Activated CD4-positive, alpha-beta memory T cell treated with anti-CD3 and anti-CD28 coated beads, Interleukin-2, amount 10 ng/mL, durations not matched to agents 7 days and 5 days (primary cell): Measurements from ENCODE around the gene CROCC2. TPM values are rescaled to one million over a fixed set of nuclear protein-coding genes. Genes with fewer than 3 reads are reported as not detected.

Source experiments
- CTCF ChIA-PET: fragments of 350-600 bp; sonication (Branson Sonifier 250); formaldehyde crosslinking; loops from one replicate; lab custom pipeline; 2021; ENCODE audit warnings: antibody characterized with exemption, inconsistent platforms; lab: Charles Lee
- POLR2A ChIA-PET: fragments of 350-600 bp; sonication (Branson Sonifier 250); formaldehyde crosslinking; loops from one replicate; lab custom pipeline; 2021; ENCODE audit warnings: antibody characterized with exemption; lab: Charles Lee
- DNase-seq: peaks from one replicate; pipeline ENCODE4 v3.0.0-alpha.2; 2020
- H3K27ac Mint-ChIP-seq: one replicate; pipeline ENCODE4 v1.8.0; 2021; ENCODE audit warnings: mild to moderate bottlenecking, mixed read lengths
- H3K27me3 Mint-ChIP-seq: one replicate; pipeline ENCODE4 v1.8.0; 2021; ENCODE audit warnings: mixed read lengths
- H3K36me3 Mint-ChIP-seq: one replicate; pipeline ENCODE4 v1.8.0; 2021; ENCODE audit warnings: low read depth, mixed read lengths
- H3K4me1 Mint-ChIP-seq: one replicate; pipeline ENCODE4 v1.8.0; 2021; ENCODE audit warnings: mixed read lengths
- H3K4me3 Mint-ChIP-seq: one replicate; pipeline ENCODE4 v1.8.0; 2021; ENCODE audit warnings: mild to moderate bottlenecking, mixed read lengths
- H3K9me3 Mint-ChIP-seq: one replicate; pipeline ENCODE4 v1.8.0; 2021; ENCODE audit warnings: mixed read lengths
- total RNA-seq, 2 experiments: library from RNA; stranded (reverse); gene quantifications; one replicate each; pipeline ENCODE4 v1.2.3, GENCODE V29; 2021

The CROCC2 gene
- total RNA-seq, 2 experiments from 2014 or later, result not detected

DNA sequence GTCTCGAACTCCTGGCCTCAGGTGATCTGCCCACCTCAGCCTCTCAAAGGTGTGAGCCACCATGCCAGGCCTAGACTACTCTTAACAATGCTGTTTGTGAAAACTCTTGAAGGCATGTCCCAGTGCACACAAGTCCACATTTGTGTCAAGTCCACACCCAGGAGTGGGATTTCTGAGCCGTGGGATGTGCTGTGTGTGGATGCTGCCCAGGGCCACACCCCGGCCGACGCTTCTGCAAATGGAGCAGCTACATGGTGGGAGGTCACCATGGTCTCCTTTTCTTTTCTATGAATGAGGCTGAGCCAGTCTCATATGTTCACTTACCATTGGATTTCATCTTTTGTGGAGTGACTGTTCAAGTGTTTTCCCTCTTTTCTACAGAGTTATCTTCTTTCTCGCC lies 108.1 kb downstream of the CROCC2 start:
- CTCF ChIA-PET, result no interaction called here
- POLR2A ChIA-PET, result no interaction called here
- Mint-ChIP-seq H3K27me3 (peaks cover 4% of the 10 kb centered on the region), H3K27ac (no peak overlapping the region), H3K4me1 (peaks cover 11% of the 10 kb centered on the region), H3K9me3 (no peaks in the 10 kb centered on the region), H3K36me3 (no peaks in the 10 kb centered on the region), H3K4me3 (no peak overlapping the region)
- DNase-seq, result no peak

- CTCF ChIA-PET, result no interaction called here
Observed at GRCh38 chr2:241014764-241015163, 108.6 kb downstream of the CROCC2 start.

GRCh38 chr2:241015439-241015838 lies 109.3 kb downstream of the CROCC2 start:
- H3K4me3 Mint-ChIP-seq, result no peak overlapping the region
- H3K9me3 Mint-ChIP-seq, result no peaks in the 10 kb centered on the region
- no peaks in the 10 kb centered on the region for H3K36me3 Mint-ChIP-seq
- H3K27me3 Mint-ChIP-seq, result peaks cover 4% of the 10 kb centered on the region
- CTCF ChIA-PET, result no interaction called here
- no peak overlapping the region for H3K27ac Mint-ChIP-seq
- no peaks in the 10 kb centered on the region for H3K4me1 Mint-ChIP-seq
- DNase-seq, result peak; percentile 7
- POLR2A ChIA-PET, result no interaction called here

More at GRCh38 chr2:241014764-241015163, 108.6 kb downstream of the CROCC2 start:
- H3K27ac Mint-ChIP-seq, result no peak overlapping the region
- no peaks in the 10 kb centered on the region for H3K9me3 Mint-ChIP-seq
- H3K4me1 Mint-ChIP-seq, result peaks cover 6% of the 10 kb centered on the region
- H3K4me3 Mint-ChIP-seq, result no peak overlapping the region
- no peaks in the 10 kb centered on the region for H3K36me3 Mint-ChIP-seq
- peaks cover 4% of the 10 kb centered on the region for H3K27me3 Mint-ChIP-seq
- peak; percentile 11 for DNase-seq
- POLR2A ChIA-PET, result no interaction called here

- H3K4me3 Mint-ChIP-seq, result no peak overlapping the region
- ChIA-PET CTCF (no interaction called here), POLR2A (no interaction called here)
- peaks cover 1% of the 10 kb centered on the region for H3K9me3 Mint-ChIP-seq
- H3K27me3 Mint-ChIP-seq, result peaks cover 8% of the 10 kb centered on the region
- DNase-seq, result no peak
- no peaks in the 10 kb centered on the region for H3K36me3 Mint-ChIP-seq
- H3K4me1 Mint-ChIP-seq, result no peaks in the 10 kb centered on the region
- H3K27ac Mint-ChIP-seq, result no peak overlapping the region
Observed at GRCh38 chr2:241017228-241017940, 111.2 kb downstream of the CROCC2 start.

DNA sequence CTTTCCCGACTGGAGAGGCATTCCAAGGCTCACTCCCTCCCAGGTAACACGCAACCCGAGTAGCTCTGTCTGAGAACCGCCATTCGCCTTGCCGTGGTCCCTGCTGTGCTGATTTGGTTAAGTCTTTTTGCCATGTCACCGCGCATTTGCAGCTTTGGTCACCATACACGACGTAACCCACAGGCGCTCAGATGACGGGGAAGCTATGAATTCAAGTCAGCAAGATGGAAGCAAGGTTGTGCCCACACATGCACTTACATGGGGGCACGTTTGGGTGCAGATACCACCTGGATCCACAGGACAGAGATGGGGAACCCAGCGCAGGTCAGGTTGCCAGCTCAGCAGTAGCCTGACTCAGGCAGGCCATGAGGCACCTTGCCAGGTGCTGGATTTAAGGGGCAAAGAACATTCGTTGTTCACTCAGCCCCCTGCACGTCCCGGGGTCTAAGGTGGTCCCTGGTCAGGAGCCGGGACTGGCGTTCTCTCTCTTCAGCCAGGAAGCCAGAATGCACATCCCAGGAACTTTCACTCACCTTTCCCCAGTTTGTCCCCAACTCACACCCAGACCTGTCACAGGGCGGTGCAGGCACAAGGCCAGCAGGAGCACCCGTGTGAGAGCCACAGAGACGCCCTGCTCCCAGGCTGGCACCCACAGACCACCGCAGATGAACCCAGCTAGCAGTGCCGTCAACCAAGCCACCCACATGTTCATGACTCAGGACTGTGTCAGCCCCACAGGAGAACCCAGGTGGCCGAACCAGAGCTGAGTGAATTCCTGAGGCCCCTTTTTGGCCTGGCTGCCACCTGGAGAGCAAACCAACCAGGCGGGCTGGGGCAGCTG lies 112.1 kb downstream of the CROCC2 start:
- Mint-ChIP-seq H3K36me3 (no peaks in the 10 kb centered on the region), H3K4me3 (no peak overlapping the region), H3K27ac (no peak overlapping the region), H3K9me3 (peaks cover 2% of the 10 kb centered on the region), H3K4me1 (no peaks in the 10 kb centered on the region), H3K27me3 (peaks cover 8% of the 10 kb centered on the region)
- CTCF ChIA-PET, result no interaction called here
- POLR2A ChIA-PET, result no interaction called here
- peak; percentile 12 for DNase-seq

- Mint-ChIP-seq H3K27ac (no peak overlapping the region), H3K9me3 (peaks cover 2% of the 10 kb centered on the region), H3K27me3 (peaks cover 11% of the 10 kb centered on the region), H3K4me1 (no peaks in the 10 kb centered on the region), H3K36me3 (no peaks in the 10 kb centered on the region), H3K4me3 (no peak overlapping the region)
- ChIA-PET POLR2A (no interaction called here), CTCF (no interaction called here)
- no peak for DNase-seq
Observed at GRCh38 chr2:241019441-241020139, 113.5 kb downstream of the CROCC2 start.

DNA sequence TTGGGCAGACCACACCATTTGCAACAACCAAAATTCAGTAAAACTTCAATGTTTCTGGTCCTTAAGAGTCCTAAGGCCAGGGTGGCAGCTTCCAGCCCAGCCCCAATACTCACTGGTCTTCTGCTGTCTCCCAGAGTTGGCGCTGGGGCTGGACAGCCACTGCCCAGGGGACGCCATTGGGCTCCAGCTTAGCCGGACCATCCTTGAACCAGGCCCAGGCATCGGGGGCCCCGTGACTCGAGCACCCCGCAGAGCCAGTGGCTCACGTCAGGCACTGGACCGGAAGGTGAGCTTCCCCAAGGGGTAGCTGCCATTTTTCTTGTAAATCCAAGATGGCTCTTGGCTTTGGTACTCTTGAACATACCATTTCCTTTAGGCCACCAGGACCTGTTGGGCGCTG lies 114.1 kb downstream of the CROCC2 start:
- Mint-ChIP-seq H3K4me3 (no peak overlapping the region), H3K9me3 (peaks cover 2% of the 10 kb centered on the region), H3K36me3 (no peaks in the 10 kb centered on the region), H3K4me1 (no peaks in the 10 kb centered on the region), H3K27me3 (peaks cover 11% of the 10 kb centered on the region), H3K27ac (no peak overlapping the region)
- no peak for DNase-seq
- CTCF ChIA-PET, result no interaction called here
- POLR2A ChIA-PET, result no interaction called here

GRCh38 chr2:241020629-241021190 lies 114.6 kb downstream of the CROCC2 start:
- peaks cover 11% of the 10 kb centered on the region for H3K27me3 Mint-ChIP-seq
- peak; percentile 9 for DNase-seq
- H3K4me3 Mint-ChIP-seq, result no peak overlapping the region
- ChIA-PET CTCF (no interaction called here), POLR2A (no interaction called here)
- H3K4me1 Mint-ChIP-seq, result no peaks in the 10 kb centered on the region
- peaks cover 3% of the 10 kb centered on the region for H3K36me3 Mint-ChIP-seq
- H3K9me3 Mint-ChIP-seq, result peaks cover 7% of the 10 kb centered on the region
- H3K27ac Mint-ChIP-seq, result no peak overlapping the region

DNA sequence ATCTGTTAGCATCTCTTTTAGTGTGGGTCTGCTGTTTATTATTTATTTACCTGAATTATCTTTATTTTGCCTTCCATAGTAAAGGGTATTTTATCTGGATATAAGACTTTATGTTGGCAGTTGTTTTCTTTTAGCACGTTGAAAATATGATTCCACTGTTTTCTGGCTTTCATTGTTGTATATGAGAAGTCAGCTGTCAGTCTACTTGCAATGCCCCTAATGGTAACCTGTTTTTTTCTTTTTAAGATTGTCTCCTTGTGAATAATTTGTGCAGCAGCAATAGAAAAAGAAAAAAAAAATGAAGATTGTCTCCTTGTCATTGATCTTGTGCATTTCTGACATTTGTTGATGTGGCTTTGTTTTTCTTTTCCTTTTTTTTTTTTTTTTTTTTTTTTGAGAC lies 119.5 kb downstream of the CROCC2 start:
- Mint-ChIP-seq H3K4me3 (no peak overlapping the region), H3K27me3 (peaks cover 14% of the 10 kb centered on the region), H3K27ac (no peak overlapping the region), H3K4me1 (no peaks in the 10 kb centered on the region), H3K9me3 (peaks cover 23% of the 10 kb centered on the region), H3K36me3 (peaks cover 9% of the 10 kb centered on the region)
- POLR2A ChIA-PET, result interaction anchor here (1.7 kb wide), 1 partner anchor 12 kb away, joined by 5 read pairs; no protein-coding TSS in a partner anchor
- no peak for DNase-seq
- CTCF ChIA-PET, result no interaction called here

DNA sequence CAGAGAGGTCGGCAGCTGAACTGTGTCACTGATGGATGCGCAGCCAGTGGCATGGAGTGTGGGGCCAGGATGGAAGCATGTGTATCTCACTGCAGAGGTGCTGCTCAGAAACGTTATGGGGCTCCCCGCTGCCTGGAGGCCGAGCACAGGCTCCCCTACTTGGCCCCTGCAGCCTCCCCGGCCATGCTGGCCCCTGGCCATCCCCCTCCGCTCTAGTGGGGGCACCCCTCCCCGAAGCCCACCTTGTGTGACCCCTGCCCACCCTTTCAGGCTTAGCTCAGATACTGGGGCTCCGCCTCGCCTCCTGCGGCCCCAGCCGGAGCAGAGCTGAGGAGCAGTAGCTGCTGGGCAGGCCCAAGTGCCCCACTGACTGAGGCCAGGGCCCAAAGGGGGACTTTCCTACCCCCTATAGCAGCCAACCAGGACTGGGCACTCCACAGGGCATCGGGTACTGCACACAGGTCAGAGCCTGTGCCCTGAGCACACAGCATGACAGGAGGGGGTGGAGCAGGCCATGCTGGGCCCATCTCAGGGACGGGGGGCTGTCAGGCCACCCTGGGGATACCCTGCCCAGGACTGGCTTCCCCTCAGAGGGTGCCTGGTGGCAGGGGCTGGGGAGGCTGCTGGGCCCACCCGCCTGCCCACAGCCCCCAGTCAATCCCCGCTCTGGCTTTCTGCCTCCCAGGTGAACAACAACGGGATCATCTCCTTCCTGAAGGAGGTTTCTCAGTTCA lies 123.6 kb downstream of the CROCC2 start:
- Mint-ChIP-seq H3K9me3 (peaks cover 21% of the 10 kb centered on the region), H3K27ac (no peak overlapping the region), H3K4me1 (no peaks in the 10 kb centered on the region), H3K27me3 (peaks cover 3% of the 10 kb centered on the region), H3K36me3 (peaks cover 9% of the 10 kb centered on the region), H3K4me3 (no peak overlapping the region)
- ChIA-PET POLR2A (no interaction called here), CTCF (no interaction called here)
- DNase-seq, result peak; percentile 12

- H3K4me1 Mint-ChIP-seq, result no peaks in the 10 kb centered on the region
- no peak overlapping the region for H3K27ac Mint-ChIP-seq
- H3K36me3 Mint-ChIP-seq, result peaks cover 9% of the 10 kb centered on the region
- peaks cover 20% of the 10 kb centered on the region for H3K9me3 Mint-ChIP-seq
- peaks cover 6% of the 10 kb centered on the region for H3K27me3 Mint-ChIP-seq
- CTCF ChIA-PET, result no interaction called here
- POLR2A ChIA-PET, result no interaction called here
- H3K4me3 Mint-ChIP-seq, result no peak overlapping the region
- DNase-seq, result peak; percentile 14
Observed at GRCh38 chr2:241030333-241030680, 124.2 kb downstream of the CROCC2 start.

GRCh38 chr2:241030883-241031282 lies 124.7 kb downstream of the CROCC2 start:
- peaks cover 15% of the 10 kb centered on the region for H3K9me3 Mint-ChIP-seq
- no peaks in the 10 kb centered on the region for H3K4me1 Mint-ChIP-seq
- CTCF ChIA-PET, result no interaction called here
- H3K36me3 Mint-ChIP-seq, result peaks cover 6% of the 10 kb centered on the region
- H3K4me3 Mint-ChIP-seq, result no peak overlapping the region
- H3K27ac Mint-ChIP-seq, result no peak overlapping the region
- H3K27me3 Mint-ChIP-seq, result peaks cover 6% of the 10 kb centered on the region
- no peak for DNase-seq
- POLR2A ChIA-PET, result no interaction called here
